ENCODE results near the gene PRR7.

PRR7 gene

DNA sequence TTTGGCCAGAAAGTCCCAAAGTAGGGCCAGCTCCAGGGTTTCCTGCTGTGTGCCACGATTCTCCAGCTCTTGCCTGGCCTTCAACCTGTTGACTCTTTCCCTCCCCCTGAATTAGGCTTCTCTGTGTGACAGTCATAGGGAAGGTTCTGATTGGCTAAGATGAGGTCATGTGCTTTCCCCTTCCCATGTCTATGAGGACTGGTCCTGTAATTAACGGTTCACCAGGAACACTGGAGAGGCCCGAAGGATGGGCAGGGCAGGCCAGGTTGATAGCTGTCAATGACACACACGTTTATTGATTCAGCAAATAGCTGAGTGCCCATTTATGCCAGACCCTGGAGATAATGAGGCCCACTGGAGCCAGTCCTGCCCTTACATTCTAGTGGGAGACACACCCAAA, 9.0 kb upstream of the PRR7 start:
- H3K36me3 ChIP-seq (ENCODE audit: control insufficient read depth, insufficient read depth, low read length) = peaks cover 1% of the 10 kb centered on the region
- no peak for DNase-seq
- no peaks in the 10 kb centered on the region for H3K27me3 ChIP-seq (ENCODE audit: insufficient read depth, low read length, poor library complexity)
- no peak overlapping the region for H2BK5ac ChIP-seq (ENCODE audit: low read length)
- H2BK15ac ChIP-seq (replicated peaks; ENCODE audit: low read depth) = no peak overlapping the region
- H3K4me1 ChIP-seq (ENCODE audit: control insufficient read depth, low read depth, low read length) = no peaks in the 10 kb centered on the region
- H4K8ac ChIP-seq (ENCODE audit: low read depth, low read length) = no peak overlapping the region
- WGBS (ENCODE audit: extremely low coverage, insufficient coverage, low lambda C conversion rate) = no CpG with 5 or more reads among the region's 4 CpGs
- no peak overlapping the region for H3K18ac ChIP-seq (ENCODE audit: low read length)
- H3K79me2 ChIP-seq (ENCODE audit: control insufficient read depth, insufficient read depth, low read length) = no peaks in the 10 kb centered on the region
- no peak overlapping the region for H3K23ac ChIP-seq (ENCODE audit: low read length)
- H2AK5ac ChIP-seq (ENCODE audit: low read length) = no peak overlapping the region
- H3K4me3 ChIP-seq (ENCODE audit: low read length) = no peak overlapping the region
- H2BK120ac ChIP-seq (ENCODE audit: low read depth, low read length) = no peak overlapping the region
- no peaks in the 10 kb centered on the region for H3K79me1 ChIP-seq (ENCODE audit: low read length)
- H3K27ac ChIP-seq (ENCODE audit: low read depth, low read length) = no peak overlapping the region
- H4K5ac ChIP-seq (ENCODE audit: low read length) = no peak overlapping the region
- H3K56ac ChIP-seq (ENCODE audit: low read length) = no peak overlapping the region
- no peak overlapping the region for H3K4me2 ChIP-seq (ENCODE audit: low read length)
- no peak overlapping the region for H3K9ac ChIP-seq (ENCODE audit: low read length)
- H3K4ac ChIP-seq (ENCODE audit: low read depth, low read length) = no peak overlapping the region

DNA sequence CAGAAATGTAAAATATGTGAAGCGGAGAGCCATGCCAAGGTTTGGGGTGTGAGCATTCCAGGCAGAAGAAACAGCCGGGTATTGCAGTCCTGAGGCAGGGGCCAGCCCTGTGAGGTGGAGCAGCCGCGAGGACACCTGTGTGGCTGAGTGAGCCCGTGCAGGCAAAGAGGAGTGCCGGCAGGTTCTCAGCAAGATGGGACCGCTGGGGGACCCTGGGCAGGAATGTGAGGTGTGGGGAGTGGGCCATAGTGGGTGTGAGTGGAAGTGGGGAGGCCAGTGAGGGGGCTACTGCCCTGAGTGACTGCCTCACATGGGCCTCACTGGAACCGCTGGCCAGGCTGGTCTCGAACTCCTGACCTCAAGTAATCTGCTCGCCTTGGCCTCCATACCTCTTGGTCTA, 8.1 kb upstream of the PRR7 start:
- no peak overlapping the region for H2BK15ac ChIP-seq (replicated peaks; ENCODE audit: low read depth)
- no peak overlapping the region for H3K4me3 ChIP-seq (ENCODE audit: low read length)

GRCh38 chr5:177439518-177440053, 7.0 kb upstream of the PRR7 start:
- Histone ChIP-seq H3K9ac (ENCODE audit: low read length) (no peak overlapping the region), H3K4me1 (ENCODE audit: control insufficient read depth, low read depth, low read length) (no peaks in the 10 kb centered on the region), H3K4me3 (ENCODE audit: low read length) (no peak overlapping the region), H2BK120ac (ENCODE audit: low read depth, low read length) (no peak overlapping the region), H4K5ac (ENCODE audit: low read length) (no peak overlapping the region), H3K36me3 (ENCODE audit: control insufficient read depth, insufficient read depth, low read length) (peaks cover 1% of the 10 kb centered on the region), H3K79me2 (ENCODE audit: control insufficient read depth, insufficient read depth, low read length) (no peaks in the 10 kb centered on the region), H3K79me1 (ENCODE audit: low read length) (no peaks in the 10 kb centered on the region), H3K23ac (ENCODE audit: low read length) (no peak overlapping the region), H3K4me2 (ENCODE audit: low read length) (no peak overlapping the region), H3K18ac (ENCODE audit: low read length) (no peak overlapping the region), H3K27me3 (ENCODE audit: insufficient read depth, low read length, poor library complexity) (no peaks in the 10 kb centered on the region), H3K56ac (ENCODE audit: low read length) (no peak overlapping the region), H2BK15ac (replicated peaks; ENCODE audit: low read depth) (no peak overlapping the region), H3K27ac (ENCODE audit: low read depth, low read length) (no peak overlapping the region), H2AK5ac (ENCODE audit: low read length) (no peak overlapping the region), H3K4ac (ENCODE audit: low read depth, low read length) (no peak overlapping the region), H2BK5ac (ENCODE audit: low read length) (no peak overlapping the region), H4K8ac (ENCODE audit: low read depth, low read length) (no peak overlapping the region)
- WGBS (ENCODE audit: extremely low coverage, insufficient coverage, low lambda C conversion rate) = no CpG with 5 or more reads among the region's 4 CpGs
- DNase-seq = no peak

More for the DNA sequence above, 8.1 kb upstream of the PRR7 start:
- Histone ChIP-seq H3K27me3 (ENCODE audit: insufficient read depth, low read length, poor library complexity) (no peaks in the 10 kb centered on the region), H3K18ac (ENCODE audit: low read length) (no peak overlapping the region), H2BK120ac (ENCODE audit: low read depth, low read length) (no peak overlapping the region), H3K23ac (ENCODE audit: low read length) (no peak overlapping the region), H3K56ac (ENCODE audit: low read length) (no peak overlapping the region), H3K4me2 (ENCODE audit: low read length) (no peak overlapping the region), H2BK5ac (ENCODE audit: low read length) (no peak overlapping the region), H3K36me3 (ENCODE audit: control insufficient read depth, insufficient read depth, low read length) (peaks cover 1% of the 10 kb centered on the region), H4K5ac (ENCODE audit: low read length) (no peak overlapping the region), H3K79me2 (ENCODE audit: control insufficient read depth, insufficient read depth, low read length) (no peaks in the 10 kb centered on the region), H3K4me1 (ENCODE audit: control insufficient read depth, low read depth, low read length) (no peaks in the 10 kb centered on the region), H2AK5ac (ENCODE audit: low read length) (no peak overlapping the region), H3K4ac (ENCODE audit: low read depth, low read length) (no peak overlapping the region), H3K27ac (ENCODE audit: low read depth, low read length) (no peak overlapping the region), H3K9ac (ENCODE audit: low read length) (no peak overlapping the region), H3K79me1 (ENCODE audit: low read length) (no peaks in the 10 kb centered on the region), H4K8ac (ENCODE audit: low read depth, low read length) (no peak overlapping the region)
- WGBS (ENCODE audit: extremely low coverage, insufficient coverage, low lambda C conversion rate) = no CpG with 5 or more reads among the region's 10 CpGs
- no peak for DNase-seq

DNA sequence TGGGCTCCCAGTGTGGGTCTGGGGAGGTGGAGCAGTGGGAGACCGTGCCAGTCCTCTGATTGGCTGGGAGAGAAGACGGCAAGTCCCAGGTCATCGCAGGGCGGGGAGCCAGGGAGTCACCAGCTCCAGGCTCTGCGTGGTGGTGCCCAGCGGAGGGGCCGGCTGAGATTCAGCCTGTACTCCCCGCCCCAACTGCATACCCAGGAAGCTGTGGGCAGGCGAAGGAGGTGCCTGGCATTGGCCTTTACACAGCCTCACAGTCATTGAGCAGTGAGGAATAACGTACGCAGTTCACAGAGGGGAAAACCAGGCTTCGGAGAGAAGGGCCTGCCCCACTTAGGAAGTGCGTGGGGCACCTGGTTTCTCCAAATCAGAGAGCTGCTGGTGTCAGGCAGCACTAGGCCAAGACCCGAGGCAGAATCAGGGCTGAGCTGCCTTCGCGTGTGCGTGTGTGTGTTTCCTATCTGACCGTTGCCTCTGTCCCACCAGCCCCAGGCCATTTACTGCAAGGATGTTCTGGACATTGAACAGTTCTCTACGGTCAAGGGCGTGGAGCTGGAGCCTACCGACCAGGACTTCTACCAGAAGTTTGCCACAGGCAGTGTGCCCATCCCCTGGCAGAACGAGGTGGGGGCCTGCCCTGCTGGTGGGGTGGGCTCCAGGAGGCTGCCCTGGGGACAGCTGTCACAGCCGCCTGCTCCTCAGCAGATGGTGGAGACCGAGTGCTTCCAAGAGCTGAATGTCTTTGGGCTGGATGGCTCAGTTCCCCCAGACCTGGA, 6.2 kb upstream of the PRR7 start:
- no peak overlapping the region for H2BK5ac ChIP-seq (ENCODE audit: low read length)
- no CpG with 5 or more reads among the region's 24 CpGs for WGBS (ENCODE audit: extremely low coverage, insufficient coverage, low lambda C conversion rate)
- DNase-seq = no peak

DNA sequence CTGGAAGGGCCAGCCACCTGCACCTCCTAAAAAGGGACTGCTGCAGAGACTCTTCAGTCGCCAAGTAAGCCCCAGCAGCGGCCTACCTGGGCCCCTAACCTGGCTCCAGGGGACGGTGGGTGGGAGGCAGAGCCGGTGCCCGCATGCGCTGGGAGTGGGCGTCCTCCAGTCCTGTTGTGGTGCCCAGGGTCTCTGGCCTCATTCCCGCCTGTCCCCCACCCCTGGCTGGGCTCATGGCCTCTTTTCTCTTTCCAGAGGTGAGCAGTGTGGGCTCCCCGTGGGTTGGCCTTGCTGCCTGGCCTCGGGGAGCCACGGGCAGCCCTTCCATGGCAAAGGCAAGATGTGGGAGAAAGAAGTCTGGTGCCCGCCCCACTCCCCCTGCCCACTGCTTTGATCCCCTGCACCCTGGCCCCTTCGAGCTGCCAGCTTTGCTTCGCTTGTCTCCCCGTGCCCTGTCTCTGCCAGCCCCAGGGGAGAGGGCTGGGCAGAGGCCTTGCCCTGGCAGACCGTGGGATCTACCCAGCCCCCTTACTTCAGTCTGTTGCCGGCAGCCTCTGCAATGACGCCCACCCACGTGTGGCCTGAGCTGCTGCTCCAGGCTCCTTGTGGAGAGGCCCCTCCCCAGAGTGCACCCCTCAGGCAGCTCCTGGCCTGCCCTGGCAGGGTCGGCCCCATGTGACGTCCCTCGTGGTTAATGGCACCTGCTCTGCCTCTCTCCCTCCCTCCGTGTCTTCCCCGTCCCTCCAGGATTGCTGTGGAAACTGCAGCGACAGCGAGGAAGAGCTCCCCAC, 5.4 kb upstream of the PRR7 start:
- Histone ChIP-seq H2BK5ac (ENCODE audit: low read length) (no peak overlapping the region), H2BK15ac (replicated peaks; ENCODE audit: low read depth) (no peak overlapping the region), H3K79me2 (ENCODE audit: control insufficient read depth, insufficient read depth, low read length) (no peaks in the 10 kb centered on the region), H4K5ac (ENCODE audit: low read length) (no peak overlapping the region), H3K4me2 (ENCODE audit: low read length) (no peak overlapping the region), H3K27me3 (ENCODE audit: insufficient read depth, low read length, poor library complexity) (no peaks in the 10 kb centered on the region), H3K9ac (ENCODE audit: low read length) (no peak overlapping the region), H3K4me1 (ENCODE audit: control insufficient read depth, low read depth, low read length) (no peaks in the 10 kb centered on the region), H4K8ac (ENCODE audit: low read depth, low read length) (no peak overlapping the region), H2AK5ac (ENCODE audit: low read length) (no peak overlapping the region), H2BK120ac (ENCODE audit: low read depth, low read length) (no peak overlapping the region), H3K4ac (ENCODE audit: low read depth, low read length) (no peak overlapping the region), H3K18ac (ENCODE audit: low read length) (no peak overlapping the region), H3K4me3 (ENCODE audit: low read length) (no peak overlapping the region), H3K36me3 (ENCODE audit: control insufficient read depth, insufficient read depth, low read length) (peaks cover 1% of the 10 kb centered on the region), H3K23ac (ENCODE audit: low read length) (no peak overlapping the region), H3K27ac (ENCODE audit: low read depth, low read length) (no peak overlapping the region), H3K56ac (ENCODE audit: low read length) (no peak overlapping the region), H3K79me1 (ENCODE audit: low read length) (no peaks in the 10 kb centered on the region)
- DNase-seq = no peak
- WGBS (ENCODE audit: extremely low coverage, insufficient coverage, low lambda C conversion rate) = no CpG with 5 or more reads among the region's 26 CpGs

More for the DNA sequence above, 6.2 kb upstream of the PRR7 start:
- no peaks in the 10 kb centered on the region for H3K79me1 ChIP-seq (ENCODE audit: low read length)
- H3K27me3 ChIP-seq (ENCODE audit: insufficient read depth, low read length, poor library complexity) = no peaks in the 10 kb centered on the region
- H3K79me2 ChIP-seq (ENCODE audit: control insufficient read depth, insufficient read depth, low read length) = no peaks in the 10 kb centered on the region
- no peak overlapping the region for H3K4me3 ChIP-seq (ENCODE audit: low read length)
- H3K4me1 ChIP-seq (ENCODE audit: control insufficient read depth, low read depth, low read length) = no peaks in the 10 kb centered on the region
- no peak overlapping the region for H3K4ac ChIP-seq (ENCODE audit: low read depth, low read length)
- H4K5ac ChIP-seq (ENCODE audit: low read length) = no peak overlapping the region
- no peak overlapping the region for H3K18ac ChIP-seq (ENCODE audit: low read length)
- no peak overlapping the region for H3K27ac ChIP-seq (ENCODE audit: low read depth, low read length)
- no peak overlapping the region for H2BK120ac ChIP-seq (ENCODE audit: low read depth, low read length)
- no peak overlapping the region for H3K56ac ChIP-seq (ENCODE audit: low read length)
- no peak overlapping the region for H3K4me2 ChIP-seq (ENCODE audit: low read length)
- H3K36me3 ChIP-seq (ENCODE audit: control insufficient read depth, insufficient read depth, low read length) = peaks cover 1% of the 10 kb centered on the region
- H3K9ac ChIP-seq (ENCODE audit: low read length) = no peak overlapping the region
- no peak overlapping the region for H2BK15ac ChIP-seq (replicated peaks; ENCODE audit: low read depth)
- H4K8ac ChIP-seq (ENCODE audit: low read depth, low read length) = no peak overlapping the region
- no peak overlapping the region for H2AK5ac ChIP-seq (ENCODE audit: low read length)
- H3K23ac ChIP-seq (ENCODE audit: low read length) = no peak overlapping the region
